ENCODE measurements around the gene L3MBTL3. TPM values are rescaled to one million over a fixed set of nuclear protein-coding genes. Genes with fewer than 3 reads are reported as not detected.

The L3MBTL3 gene
- 14.7 TPM for polyA plus RNA-seq (2013, experiment 1 of 2)
- 15.6 TPM for polyA plus RNA-seq (2013, experiment 2 of 2)

DNA sequence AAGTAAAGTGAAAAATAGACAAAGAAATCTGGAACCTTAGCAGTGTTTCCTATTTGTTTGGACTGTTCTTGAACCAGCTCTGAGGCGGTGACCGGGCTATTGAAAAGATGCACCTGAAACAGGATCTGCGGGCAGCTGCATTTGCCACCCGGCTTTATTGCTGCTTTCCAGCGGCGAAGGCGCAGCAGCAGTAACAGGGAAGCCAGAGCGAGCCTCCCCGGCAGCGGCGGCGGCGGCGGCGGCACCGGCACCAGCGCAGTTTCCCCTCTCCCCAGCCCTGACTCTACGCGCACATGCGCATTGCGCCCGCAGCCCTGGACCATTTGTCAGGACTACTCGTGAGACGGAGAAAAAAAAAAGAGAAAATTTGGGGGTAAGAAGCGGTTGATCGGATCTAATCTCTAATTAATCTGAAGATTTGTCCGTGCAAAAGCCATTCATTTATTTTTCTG lies at the start of gene L3MBTL3:
TSS of gene L3MBTL3 (plus strand) at position 290 of the 452 bp plus-strand sequence. CDS start 24,119 bp downstream, outside the sequence.
- H3K4me3 ChIP-seq (ENCODE audit: extremely low read depth, insufficient read depth, low read length, poor library complexity, severe bottlenecking), result peak within 1 kb of the TSS; percentile 74
- H3K9me3 ChIP-seq (ENCODE audit: control insufficient read depth, low read length), result no peaks in the 10 kb centered on the region
- no peaks in the 10 kb centered on the region for H3K36me3 ChIP-seq (ENCODE audit: control insufficient read depth, insufficient read depth, low read length)
- WGBS, 2 experiments (ENCODE audit: insufficient coverage in 2 of 2), result 6 to 8% methylated on average over 9 to 11 of the region's 27 CpGs
- H3K4me1 ChIP-seq (ENCODE audit: control insufficient read depth, insufficient read depth, low read length, poor library complexity, severe bottlenecking), result no peaks in the 10 kb centered on the region
- H3K27ac ChIP-seq (ENCODE audit: low read depth, low read length, severe bottlenecking), result peak within 1 kb of the TSS; percentile 68

DNA sequence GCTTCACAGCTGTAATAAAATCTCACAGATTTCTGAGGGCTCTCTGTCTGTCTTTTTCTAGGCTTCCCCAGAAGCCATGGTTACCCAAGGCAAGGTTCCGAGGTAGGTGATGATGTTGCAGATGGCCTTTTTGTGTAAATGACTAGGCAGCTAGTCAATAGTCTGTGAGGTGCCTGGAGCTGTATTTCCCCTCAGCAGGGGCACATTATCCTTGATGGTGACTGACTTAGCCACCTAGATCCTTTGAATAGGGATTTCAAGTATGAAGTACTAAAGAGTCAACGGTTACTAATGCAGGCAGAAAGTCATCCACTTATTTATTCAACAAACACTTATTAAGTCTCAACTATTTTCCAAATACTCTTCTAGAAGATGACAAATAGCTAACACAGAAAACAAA lies 49.3 kb upstream of the L3MBTL3 start:
- Histone ChIP-seq H3K4me3 (ENCODE audit: extremely low read depth, insufficient read depth, low read length, poor library complexity, severe bottlenecking) (no peak overlapping the region), H3K4me1 (ENCODE audit: control insufficient read depth, insufficient read depth, low read length, poor library complexity, severe bottlenecking) (no peaks in the 10 kb centered on the region), H3K27ac (ENCODE audit: low read depth, low read length, severe bottlenecking) (no peak overlapping the region), H3K9me3 (ENCODE audit: control insufficient read depth, low read length) (no peaks in the 10 kb centered on the region), H3K36me3 (ENCODE audit: control insufficient read depth, insufficient read depth, low read length) (no peaks in the 10 kb centered on the region)
- 53 to 57% methylated on average over 1 to 2 of the region's 2 CpGs for WGBS, 2 experiments (ENCODE audit: insufficient coverage in 2 of 2)

DNA sequence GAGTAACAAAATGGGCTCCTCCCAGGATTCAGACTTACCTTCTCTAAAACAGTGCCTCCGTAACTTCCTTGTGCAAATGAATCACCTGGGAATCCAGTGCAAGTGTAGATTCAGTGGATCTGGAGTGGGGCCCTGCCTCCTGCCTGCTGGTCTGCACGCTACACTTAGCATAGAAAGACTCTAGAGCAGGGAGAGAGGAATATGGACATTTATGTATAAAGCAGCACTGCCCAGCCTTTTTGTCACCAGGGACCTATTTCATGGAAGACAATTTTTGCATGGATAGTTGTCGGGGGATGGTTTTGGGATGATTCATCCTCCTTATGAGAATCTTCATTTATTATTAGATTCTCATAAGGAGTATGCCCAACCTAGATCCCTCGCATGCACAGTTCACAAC lies 42.3 kb upstream of the L3MBTL3 start:
- H3K9me3 ChIP-seq (ENCODE audit: control insufficient read depth, low read length), result peaks cover 4% of the 10 kb centered on the region
- no peak overlapping the region for H3K4me3 ChIP-seq (ENCODE audit: extremely low read depth, insufficient read depth, low read length, poor library complexity, severe bottlenecking)
- no peaks in the 10 kb centered on the region for H3K4me1 ChIP-seq (ENCODE audit: control insufficient read depth, insufficient read depth, low read length, poor library complexity, severe bottlenecking)
- H3K36me3 ChIP-seq (ENCODE audit: control insufficient read depth, insufficient read depth, low read length), result no peaks in the 10 kb centered on the region
- 82 to 86% methylated on average over 1 to 2 of the region's 4 CpGs for WGBS, 2 experiments (ENCODE audit: insufficient coverage in 2 of 2)
- H3K27ac ChIP-seq (ENCODE audit: low read depth, low read length, severe bottlenecking), result no peak overlapping the region

DNA sequence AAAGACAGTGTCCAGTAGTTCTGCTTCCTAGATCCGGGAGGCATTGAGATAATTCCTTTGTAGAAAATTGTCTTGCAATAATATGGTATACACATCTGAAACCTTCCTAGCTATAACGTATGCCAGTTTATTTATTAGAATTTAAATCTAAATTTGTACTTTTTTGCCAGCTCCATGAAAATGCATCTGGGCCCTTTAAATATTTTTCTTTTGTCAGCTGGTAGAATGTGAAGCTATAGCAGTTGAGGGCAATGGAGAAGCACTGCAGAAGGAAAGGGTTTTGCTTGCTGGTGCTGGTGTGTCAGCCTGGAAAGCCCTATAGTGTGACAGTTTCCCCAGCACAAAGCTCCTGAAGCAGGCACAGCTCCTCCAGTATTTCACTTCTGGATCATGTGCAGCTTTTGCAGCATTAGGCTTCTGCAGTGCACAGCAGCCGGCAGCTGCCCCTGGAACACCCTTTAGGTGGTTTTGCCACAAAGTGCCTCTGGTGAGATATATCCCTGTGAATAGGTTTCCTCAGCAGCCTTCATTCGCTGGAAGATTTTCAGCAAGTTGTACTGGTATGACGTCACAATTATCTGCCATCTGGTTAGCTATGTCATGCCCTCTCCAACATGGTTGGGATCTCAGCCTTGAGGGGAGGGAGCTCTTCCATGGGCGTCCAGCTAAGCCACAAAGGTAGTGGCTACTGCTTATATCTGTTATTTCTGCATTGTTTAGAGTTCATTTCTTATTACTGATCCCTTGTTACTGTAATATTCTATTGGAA lies 40.0 kb upstream of the L3MBTL3 start:
- no peaks in the 10 kb centered on the region for H3K36me3 ChIP-seq (ENCODE audit: control insufficient read depth, insufficient read depth, low read length)
- peaks cover 4% of the 10 kb centered on the region for H3K9me3 ChIP-seq (ENCODE audit: control insufficient read depth, low read length)
- no peak overlapping the region for H3K27ac ChIP-seq (ENCODE audit: low read depth, low read length, severe bottlenecking)
- WGBS, 2 experiments (ENCODE audit: insufficient coverage in 2 of 2), result 78 to 100% methylated on average over 2 of the region's 6 CpGs
- H3K4me1 ChIP-seq (ENCODE audit: control insufficient read depth, insufficient read depth, low read length, poor library complexity, severe bottlenecking), result no peaks in the 10 kb centered on the region
- H3K4me3 ChIP-seq (ENCODE audit: extremely low read depth, insufficient read depth, low read length, poor library complexity, severe bottlenecking), result no peak overlapping the region

DNA sequence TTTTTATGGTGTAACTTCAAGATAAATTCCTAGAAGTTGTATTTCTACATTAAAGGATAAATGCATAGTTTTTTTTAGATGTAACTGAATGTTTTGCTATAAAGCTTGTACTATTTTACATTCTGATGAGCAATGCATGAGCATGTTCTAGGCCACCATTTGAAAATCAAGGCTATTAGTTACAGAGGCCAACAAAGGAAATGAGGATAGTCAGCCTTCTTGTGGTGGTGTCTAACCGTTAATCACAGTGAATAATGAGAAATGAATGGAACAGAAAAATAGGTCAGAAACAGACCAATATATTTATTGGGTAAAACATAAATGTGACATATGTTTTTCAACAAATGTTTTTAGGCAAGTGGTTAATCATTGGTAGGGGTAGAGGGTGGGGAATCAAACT lies 37.6 kb upstream of the L3MBTL3 start:
- 29% methylated on average over 1 of the region's 1 CpG; no CpG with 5 or more reads in 1 of the 2 experiments for WGBS, 2 experiments (ENCODE audit: insufficient coverage in 2 of 2)

DNA sequence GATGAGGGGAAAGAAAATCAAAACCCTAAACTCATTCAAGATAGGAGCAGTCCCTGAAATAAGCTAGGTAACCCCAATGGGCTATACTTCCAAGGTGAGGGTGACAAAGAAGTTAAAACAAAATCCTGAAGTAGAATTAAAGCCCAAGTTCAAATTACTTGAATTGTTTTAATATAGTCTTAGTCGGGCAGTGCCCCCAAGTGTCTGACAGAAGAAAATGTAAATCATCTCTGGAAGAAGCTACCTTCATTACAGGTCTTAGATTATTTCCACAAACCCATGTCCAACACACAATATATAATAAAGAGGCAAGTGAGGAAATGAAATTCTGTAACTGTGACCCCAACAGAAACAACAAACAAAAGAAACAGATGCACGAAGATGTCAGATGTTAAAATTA lies 36.8 kb upstream of the L3MBTL3 start:
- Histone ChIP-seq H3K4me3 (ENCODE audit: extremely low read depth, insufficient read depth, low read length, poor library complexity, severe bottlenecking) (no peak overlapping the region), H3K36me3 (ENCODE audit: control insufficient read depth, insufficient read depth, low read length) (no peaks in the 10 kb centered on the region), H3K9me3 (ENCODE audit: control insufficient read depth, low read length) (peaks cover 4% of the 10 kb centered on the region), H3K27ac (ENCODE audit: low read depth, low read length, severe bottlenecking) (no peak overlapping the region), H3K4me1 (ENCODE audit: control insufficient read depth, insufficient read depth, low read length, poor library complexity, severe bottlenecking) (no peaks in the 10 kb centered on the region)
- WGBS, 2 experiments (ENCODE audit: insufficient coverage in 2 of 2), result no CpG with 5 or more reads among the region's 2 CpGs

More for the DNA sequence above, 37.6 kb upstream of the L3MBTL3 start:
- Histone ChIP-seq H3K4me3 (ENCODE audit: extremely low read depth, insufficient read depth, low read length, poor library complexity, severe bottlenecking) (no peak overlapping the region), H3K9me3 (ENCODE audit: control insufficient read depth, low read length) (peaks cover 4% of the 10 kb centered on the region), H3K27ac (ENCODE audit: low read depth, low read length, severe bottlenecking) (no peak overlapping the region), H3K36me3 (ENCODE audit: control insufficient read depth, insufficient read depth, low read length) (no peaks in the 10 kb centered on the region), H3K4me1 (ENCODE audit: control insufficient read depth, insufficient read depth, low read length, poor library complexity, severe bottlenecking) (no peaks in the 10 kb centered on the region)

DNA sequence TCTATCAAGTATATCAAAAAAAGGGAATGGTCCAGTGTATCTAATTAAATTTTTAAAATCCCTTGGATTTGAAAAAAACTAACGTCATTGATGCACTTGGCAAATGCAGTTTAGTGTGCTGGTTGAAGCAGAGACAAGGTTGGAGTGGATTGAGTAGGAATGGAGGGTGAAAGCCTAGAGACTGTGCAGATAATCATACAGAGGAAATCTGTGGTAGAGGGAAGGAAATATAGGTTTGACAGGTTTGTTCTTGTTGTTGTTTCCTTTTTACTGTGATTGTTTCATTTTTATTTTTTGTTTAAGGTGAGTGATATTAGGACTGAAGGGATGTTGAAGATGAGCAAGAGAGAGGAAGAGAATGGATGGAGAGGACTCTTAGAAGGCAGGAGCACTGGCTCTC lies 29.0 kb upstream of the L3MBTL3 start:
- H3K4me3 ChIP-seq (ENCODE audit: extremely low read depth, insufficient read depth, low read length, poor library complexity, severe bottlenecking), result no peak overlapping the region
- H3K36me3 ChIP-seq (ENCODE audit: control insufficient read depth, insufficient read depth, low read length), result no peaks in the 10 kb centered on the region
- 75 to 92% methylated on average over 1 of the region's 1 CpG for WGBS, 2 experiments (ENCODE audit: insufficient coverage in 2 of 2)
- no peaks in the 10 kb centered on the region for H3K4me1 ChIP-seq (ENCODE audit: control insufficient read depth, insufficient read depth, low read length, poor library complexity, severe bottlenecking)
- H3K9me3 ChIP-seq (ENCODE audit: control insufficient read depth, low read length), result no peaks in the 10 kb centered on the region
- no peak overlapping the region for H3K27ac ChIP-seq (ENCODE audit: low read depth, low read length, severe bottlenecking)

DNA sequence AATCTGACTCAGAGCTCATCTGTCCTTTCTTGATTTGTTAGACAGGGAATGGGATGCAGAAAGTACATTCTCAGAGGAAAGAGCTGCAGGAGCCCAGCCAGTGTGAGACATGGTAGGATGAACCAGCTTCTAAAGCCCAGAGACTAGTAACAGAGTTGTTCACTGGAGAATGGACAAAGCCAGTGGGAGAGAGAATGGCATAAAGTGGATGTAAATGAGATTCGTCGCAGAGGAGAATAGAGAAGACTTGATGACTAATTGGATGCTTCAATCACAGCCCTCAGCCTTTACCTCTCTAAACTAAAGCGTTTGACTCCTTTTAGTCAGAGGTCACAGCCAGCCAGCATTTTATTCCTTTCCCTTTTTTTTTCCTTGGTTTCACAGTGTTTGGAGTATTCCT lies 25.5 kb upstream of the L3MBTL3 start:
- 0 to 50% methylated on average over 1 to 2 of the region's 3 CpGs for WGBS, 2 experiments (ENCODE audit: insufficient coverage in 2 of 2)
- Histone ChIP-seq H3K4me1 (ENCODE audit: control insufficient read depth, insufficient read depth, low read length, poor library complexity, severe bottlenecking) (no peaks in the 10 kb centered on the region), H3K27ac (ENCODE audit: low read depth, low read length, severe bottlenecking) (no peak overlapping the region), H3K4me3 (ENCODE audit: extremely low read depth, insufficient read depth, low read length, poor library complexity, severe bottlenecking) (no peak overlapping the region), H3K36me3 (ENCODE audit: control insufficient read depth, insufficient read depth, low read length) (no peaks in the 10 kb centered on the region), H3K9me3 (ENCODE audit: control insufficient read depth, low read length) (no peaks in the 10 kb centered on the region)

DNA sequence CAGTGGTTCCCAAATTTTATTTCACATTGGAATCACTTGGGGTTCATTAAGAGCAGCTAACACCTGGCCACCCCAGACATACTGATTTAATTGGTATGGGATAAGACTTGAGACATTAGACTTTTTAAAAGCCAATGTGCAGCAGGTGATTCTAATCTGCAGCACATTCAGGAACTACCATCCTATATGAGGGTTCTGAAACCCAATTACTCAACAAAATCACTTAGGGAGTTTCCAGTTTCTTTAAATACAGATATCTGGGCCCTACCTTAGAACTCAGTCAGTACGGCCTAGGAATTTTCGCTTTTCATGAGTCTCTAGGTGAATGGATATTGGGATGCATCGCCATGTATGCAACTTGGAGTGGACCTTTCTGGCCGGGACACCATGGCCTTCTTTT lies 24.0 kb upstream of the L3MBTL3 start:
- 84 to 96% methylated on average over 2 to 4 of the region's 4 CpGs for WGBS, 2 experiments (ENCODE audit: insufficient coverage in 2 of 2)
- H3K4me1 ChIP-seq (ENCODE audit: control insufficient read depth, insufficient read depth, low read length, poor library complexity, severe bottlenecking), result no peaks in the 10 kb centered on the region
- no peaks in the 10 kb centered on the region for H3K9me3 ChIP-seq (ENCODE audit: control insufficient read depth, low read length)
- H3K36me3 ChIP-seq (ENCODE audit: control insufficient read depth, insufficient read depth, low read length), result no peaks in the 10 kb centered on the region
- H3K4me3 ChIP-seq (ENCODE audit: extremely low read depth, insufficient read depth, low read length, poor library complexity, severe bottlenecking), result no peak overlapping the region
- H3K27ac ChIP-seq (ENCODE audit: low read depth, low read length, severe bottlenecking), result no peak overlapping the region

DNA sequence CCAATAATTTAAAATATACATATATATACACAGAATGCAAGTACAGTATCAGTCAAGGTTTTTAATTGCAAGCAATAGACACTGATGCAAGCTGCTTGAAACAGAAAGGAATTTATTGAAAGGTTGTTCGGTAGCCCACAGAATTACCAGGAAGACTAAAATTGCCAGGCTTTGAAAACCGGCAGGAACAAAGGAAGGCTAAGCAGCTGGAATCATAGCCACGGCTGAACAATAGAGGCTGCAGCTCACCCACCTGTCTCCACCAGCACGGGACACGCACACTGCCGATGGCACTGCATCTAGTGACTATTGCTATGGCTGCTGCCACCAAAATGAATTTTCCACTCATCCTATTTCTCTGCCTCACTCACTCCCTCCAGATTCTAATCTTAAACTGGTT lies 22.0 kb upstream of the L3MBTL3 start:
- no peak overlapping the region for H3K27ac ChIP-seq (ENCODE audit: low read depth, low read length, severe bottlenecking)
- WGBS, 2 experiments (ENCODE audit: insufficient coverage in 2 of 2), result 83 to 96% methylated on average over 6 of the region's 6 CpGs
- H3K4me1 ChIP-seq (ENCODE audit: control insufficient read depth, insufficient read depth, low read length, poor library complexity, severe bottlenecking), result no peaks in the 10 kb centered on the region
- no peaks in the 10 kb centered on the region for H3K36me3 ChIP-seq (ENCODE audit: control insufficient read depth, insufficient read depth, low read length)
- H3K9me3 ChIP-seq (ENCODE audit: control insufficient read depth, low read length), result no peaks in the 10 kb centered on the region
- no peak overlapping the region for H3K4me3 ChIP-seq (ENCODE audit: extremely low read depth, insufficient read depth, low read length, poor library complexity, severe bottlenecking)
